Measurements from ENCODE around the gene IRS1.

IRS1 gene

GRCh38 chr2:226791056-226791486 lies 8.5 kb downstream of the IRS1 start:
- no peak for TF ChIP-seq CTCF (IDR thresholded peaks at IDR 0.05; ENCODE audit: low read depth, low read length, missing control alignments)
- no peak for DNase-seq (ENCODE audit: low read depth)
- peak overlapping the region; percentile 51 for H3K4me3 ChIP-seq (ENCODE audit: low read depth, low read length)

DNA sequence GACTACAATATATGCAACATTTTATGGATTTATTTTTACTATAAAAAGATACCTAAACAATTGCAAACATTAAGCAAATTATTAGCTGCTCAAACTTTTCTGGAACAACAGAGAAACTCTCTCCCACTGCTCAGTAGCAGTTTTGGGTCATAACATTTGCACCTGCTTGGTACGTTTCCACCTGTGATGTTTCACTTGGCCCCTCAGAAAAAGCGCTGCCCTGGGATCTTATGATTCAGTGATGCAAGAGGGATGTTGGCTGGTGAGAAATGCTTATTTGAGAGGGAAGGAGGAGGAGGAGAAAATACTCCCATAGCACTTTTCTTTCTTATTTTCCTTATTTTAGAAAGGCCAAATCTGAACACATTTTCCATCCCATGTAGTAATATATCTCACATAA lies 9.2 kb downstream of the IRS1 start:
- no peak overlapping the region for H3K4me3 ChIP-seq (ENCODE audit: low read depth, low read length)
- no peak for DNase-seq (ENCODE audit: low read depth)
- TF ChIP-seq CTCF (IDR thresholded peaks at IDR 0.05; ENCODE audit: low read depth, low read length, missing control alignments), result no peak

- DNase-seq (ENCODE audit: low read depth), result no peak
- no peak overlapping the region for H3K4me3 ChIP-seq (ENCODE audit: low read depth, low read length)
- no peak for TF ChIP-seq CTCF (IDR thresholded peaks at IDR 0.05; ENCODE audit: low read depth, low read length, missing control alignments)
These were observed 9.6 kb downstream of the IRS1 start for GRCh38 chr2:226790011-226790410.

DNA sequence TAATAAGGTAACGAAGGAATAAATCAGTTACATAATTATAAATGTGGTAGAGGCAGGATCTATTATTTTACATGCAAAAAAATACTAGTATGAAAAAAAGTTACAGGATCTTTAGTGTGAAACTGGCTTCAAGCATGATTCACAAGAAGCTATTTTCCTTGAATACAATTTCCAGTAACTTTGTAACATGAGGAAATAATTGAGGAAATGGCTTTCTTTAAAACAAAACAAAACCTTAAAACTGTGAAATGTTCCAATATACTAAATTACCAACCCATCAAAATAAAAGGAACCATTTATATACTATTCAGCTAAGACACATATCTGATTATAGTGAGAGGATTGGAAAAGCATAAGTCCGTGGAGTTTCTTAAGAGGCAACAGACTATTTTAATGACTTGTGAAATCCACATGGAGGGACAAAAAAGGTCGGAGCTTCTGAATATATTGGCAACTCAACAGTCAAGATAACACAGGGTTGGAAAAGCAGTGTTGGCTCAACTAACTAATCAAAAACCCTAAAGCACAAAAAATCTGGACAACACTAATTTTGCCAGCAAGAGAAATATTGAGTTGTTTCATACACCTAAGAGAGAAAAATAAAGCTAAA lies 10.6 kb downstream of the IRS1 start:
- no peak for DNase-seq (ENCODE audit: low read depth)
- TF ChIP-seq CTCF (IDR thresholded peaks at IDR 0.05; ENCODE audit: low read depth, low read length, missing control alignments), result no peak

DNA sequence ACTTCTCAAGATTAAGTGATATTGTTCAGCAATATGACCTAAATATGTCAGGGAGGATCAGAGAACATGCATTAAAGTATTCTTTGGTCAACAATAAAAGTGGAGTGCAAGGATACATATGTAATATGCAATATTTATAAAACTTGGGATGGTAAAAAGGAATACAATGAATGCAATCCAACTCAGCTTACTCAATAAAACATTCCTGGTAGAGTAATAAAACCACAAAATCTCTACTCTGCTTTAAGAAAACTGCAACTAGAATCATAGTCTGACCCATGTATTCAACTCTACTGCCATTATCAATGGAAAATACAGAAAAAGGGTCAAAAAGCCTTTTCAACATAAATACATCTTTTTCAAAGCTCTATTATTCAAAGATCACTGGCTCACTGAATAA lies 11.6 kb downstream of the IRS1 start:
- no peak overlapping the region for H3K4me3 ChIP-seq (ENCODE audit: low read depth, low read length)
- no peak for DNase-seq (ENCODE audit: low read depth)
- no peak for TF ChIP-seq CTCF (IDR thresholded peaks at IDR 0.05; ENCODE audit: low read depth, low read length, missing control alignments)

More for the DNA sequence above, 10.6 kb downstream of the IRS1 start:
- H3K4me3 ChIP-seq (ENCODE audit: low read depth, low read length), result no peak overlapping the region

GRCh38 chr2:226783885-226784284 lies 15.7 kb downstream of the IRS1 start:
- no peak for TF ChIP-seq CTCF (IDR thresholded peaks at IDR 0.05; ENCODE audit: low read depth, low read length, missing control alignments)
- no peak overlapping the region for H3K4me3 ChIP-seq (ENCODE audit: low read depth, low read length)
- DNase-seq (ENCODE audit: low read depth), result no peak

GRCh38 chr2:226782092-226782713 lies 17.4 kb downstream of the IRS1 start:
- H3K4me3 ChIP-seq (ENCODE audit: low read depth, low read length), result no peak overlapping the region
- no peak for DNase-seq (ENCODE audit: low read depth)
- TF ChIP-seq CTCF (IDR thresholded peaks at IDR 0.05; ENCODE audit: low read depth, low read length, missing control alignments), result no peak
